Kidney epithelial cell (primary cell): ENCODE measurements around the gene GP1BB. TPM values are rescaled to one million over a fixed set of nuclear protein-coding genes. Genes with fewer than 3 reads are reported as not detected.

ENCODE experiments used
- DNase-seq: peaks from one replicate; pipeline ENCODE4 v3.0.0-alpha.2; 2010; ENCODE audit warnings: low read depth
- H3K27me3 ChIP-seq: 2 replicates; pipeline ENCODE4 v1.6.0; 2011; ENCODE audit warnings: low read length; ENCODE audit not compliant: control insufficient read depth, insufficient read depth
- H3K36me3 ChIP-seq: 2 replicates; pipeline ENCODE4 v1.5.1; 2011; ENCODE audit warnings: low read length; ENCODE audit not compliant: control insufficient read depth, insufficient read depth
- H3K4me3 ChIP-seq: 2 replicates; pipeline ENCODE4 v1.5.1; 2011; ENCODE audit warnings: low read depth, mild to moderate bottlenecking, control low read depth, low read length
- total RNA-seq: library from RNA; depleted of rRNA; stranded (reverse); fragments of >200 nt; gene quantifications from 2 replicates; pipeline ENCODE4 v1.2.3, GENCODE V29; 2015
- TF ChIP-seq, protein P1 (sequence below): IDR thresholded peaks from 2 replicates; pipeline ENCODE4 v1.5.1; 2011; ENCODE audit warnings: mild to moderate bottlenecking, moderate library complexity, low read length, control low read depth, inconsistent platforms; ENCODE audit not compliant: insufficient read depth, poor library complexity, severe bottlenecking

GP1BB gene
- total RNA-seq, 1 donor from 2014 or later: 0.50 TPM

DNA sequence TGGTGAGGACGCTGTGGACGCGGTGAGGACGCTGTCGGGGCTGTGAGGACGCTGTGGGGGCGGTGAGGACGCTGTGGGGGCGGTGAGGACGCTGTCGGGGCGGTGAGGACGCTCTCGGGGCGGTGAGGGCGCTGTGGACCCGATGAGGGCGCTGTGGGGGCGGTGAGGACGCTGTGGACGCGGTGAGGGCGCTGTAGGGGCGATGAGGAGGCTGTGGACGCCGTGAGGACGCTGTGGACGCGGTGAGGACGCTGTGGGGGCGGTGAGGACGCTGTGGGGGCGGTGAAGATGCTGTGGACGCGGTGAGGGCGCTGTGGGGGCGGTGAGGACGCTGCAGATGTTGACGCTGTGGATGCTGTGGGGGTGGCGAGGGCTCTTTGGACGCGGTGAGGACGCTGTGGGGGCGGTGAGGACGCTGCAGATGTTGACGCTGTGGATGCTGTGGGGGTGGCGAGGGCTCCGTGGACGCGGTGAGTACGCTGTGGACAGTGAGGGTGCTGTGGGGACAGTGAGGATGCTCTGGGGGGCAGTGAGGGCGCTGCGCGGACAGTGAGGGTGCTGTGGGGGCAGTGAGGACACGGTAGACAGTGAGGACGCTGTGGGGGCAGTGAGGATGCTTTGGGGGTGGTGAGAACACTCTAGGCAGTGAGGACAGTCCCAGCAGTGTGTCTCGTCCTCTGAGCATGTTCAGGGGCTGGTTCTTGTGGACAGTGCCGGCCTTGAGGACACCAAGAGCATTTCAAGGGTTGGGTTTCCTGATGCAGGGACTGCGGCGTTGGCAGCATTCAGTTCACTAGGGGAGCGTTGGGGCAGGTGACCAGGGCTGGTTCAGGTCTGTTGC, 4.2 kb downstream of the GP1BB start:
- Histone ChIP-seq H3K27me3 (peaks cover 69% of the 10 kb centered on the region), H3K4me3 (no peak overlapping the region)
- DNase-seq: no peak

DNA sequence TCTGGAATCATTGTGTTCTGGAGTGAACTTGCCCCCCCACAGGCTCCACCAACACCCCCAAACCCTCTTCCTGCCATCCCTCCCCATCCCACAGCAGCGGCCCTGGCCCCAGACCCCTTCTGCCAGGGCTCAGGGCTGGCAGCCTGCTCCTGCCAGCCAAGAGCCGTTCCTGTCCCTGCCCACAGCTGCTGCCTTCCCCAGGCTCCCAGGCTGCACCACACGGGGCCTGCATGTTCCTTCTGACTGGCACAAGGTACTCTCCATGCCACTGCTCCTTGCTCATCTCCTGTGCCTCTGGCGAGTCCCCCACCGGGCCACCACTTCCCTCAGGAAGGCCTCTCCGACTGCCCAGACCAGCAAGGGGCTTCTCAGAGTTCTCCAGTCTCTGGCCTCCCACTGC, 4.9 kb downstream of the GP1BB start:
- H3K27me3 ChIP-seq: peaks cover 62% of the 10 kb centered on the region
- TF ChIP-seq, protein P1, sequence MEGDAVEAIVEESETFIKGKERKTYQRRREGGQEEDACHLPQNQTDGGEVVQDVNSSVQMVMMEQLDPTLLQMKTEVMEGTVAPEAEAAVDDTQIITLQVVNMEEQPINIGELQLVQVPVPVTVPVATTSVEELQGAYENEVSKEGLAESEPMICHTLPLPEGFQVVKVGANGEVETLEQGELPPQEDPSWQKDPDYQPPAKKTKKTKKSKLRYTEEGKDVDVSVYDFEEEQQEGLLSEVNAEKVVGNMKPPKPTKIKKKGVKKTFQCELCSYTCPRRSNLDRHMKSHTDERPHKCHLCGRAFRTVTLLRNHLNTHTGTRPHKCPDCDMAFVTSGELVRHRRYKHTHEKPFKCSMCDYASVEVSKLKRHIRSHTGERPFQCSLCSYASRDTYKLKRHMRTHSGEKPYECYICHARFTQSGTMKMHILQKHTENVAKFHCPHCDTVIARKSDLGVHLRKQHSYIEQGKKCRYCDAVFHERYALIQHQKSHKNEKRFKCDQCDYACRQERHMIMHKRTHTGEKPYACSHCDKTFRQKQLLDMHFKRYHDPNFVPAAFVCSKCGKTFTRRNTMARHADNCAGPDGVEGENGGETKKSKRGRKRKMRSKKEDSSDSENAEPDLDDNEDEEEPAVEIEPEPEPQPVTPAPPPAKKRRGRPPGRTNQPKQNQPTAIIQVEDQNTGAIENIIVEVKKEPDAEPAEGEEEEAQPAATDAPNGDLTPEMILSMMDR: no peak

More for the DNA sequence above, 4.2 kb downstream of the GP1BB start:
- H3K36me3 ChIP-seq: no peaks in the 10 kb centered on the region
- TF ChIP-seq, protein P1: no peak

DNA sequence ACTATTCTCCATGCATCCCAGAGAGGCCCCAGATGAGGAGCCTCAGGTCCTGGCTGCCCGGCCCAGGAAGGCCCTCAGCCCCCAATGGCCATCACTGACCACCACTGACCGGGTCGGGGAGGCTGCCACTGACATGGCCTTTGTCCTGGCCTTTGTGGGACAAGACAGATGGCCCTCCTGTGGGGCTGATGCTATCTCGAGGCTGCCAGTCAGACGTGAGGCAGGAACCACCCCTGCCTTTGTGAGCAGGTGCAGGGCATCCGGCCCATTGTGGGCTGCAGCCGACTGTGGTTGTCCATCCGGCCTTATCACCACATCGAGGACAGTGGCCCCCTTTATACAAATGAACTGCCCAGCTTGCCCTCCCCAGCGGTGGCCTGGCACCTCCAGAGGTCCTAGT, 5.5 kb downstream of the GP1BB start:
- no peak for DNase-seq
- TF ChIP-seq, protein P1: no peak
- H3K27me3 ChIP-seq: peaks cover 56% of the 10 kb centered on the region
- H3K36me3 ChIP-seq: no peaks in the 10 kb centered on the region
- H3K4me3 ChIP-seq: no peak overlapping the region

More for the DNA sequence above, 4.9 kb downstream of the GP1BB start:
- H3K4me3 ChIP-seq: no peak overlapping the region
- DNase-seq: no peak
- H3K36me3 ChIP-seq: no peaks in the 10 kb centered on the region

DNA sequence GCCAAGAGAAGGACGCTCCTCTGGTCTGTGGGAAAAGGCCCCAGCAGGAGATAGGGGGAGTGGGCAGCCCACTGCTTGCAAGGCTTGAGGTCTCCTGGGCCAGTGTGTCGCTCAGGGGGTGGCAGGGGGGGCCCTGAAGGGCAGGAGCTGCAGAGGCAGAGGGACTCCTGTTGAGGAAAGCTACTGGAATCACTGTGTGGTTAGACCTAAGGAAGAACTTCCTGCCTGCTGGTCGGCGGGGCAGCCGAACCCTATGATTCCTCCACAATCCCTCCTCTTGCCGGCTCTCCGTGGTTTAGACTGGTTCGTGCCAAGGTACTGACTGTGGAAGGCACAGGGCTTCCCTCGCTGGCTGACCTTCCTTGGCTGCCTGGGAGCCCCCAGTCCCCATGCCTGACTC, 6.2 kb downstream of the GP1BB start:
- TF ChIP-seq, protein P1: no peak
- DNase-seq: no peak
- no peaks in the 10 kb centered on the region for H3K36me3 ChIP-seq

DNA sequence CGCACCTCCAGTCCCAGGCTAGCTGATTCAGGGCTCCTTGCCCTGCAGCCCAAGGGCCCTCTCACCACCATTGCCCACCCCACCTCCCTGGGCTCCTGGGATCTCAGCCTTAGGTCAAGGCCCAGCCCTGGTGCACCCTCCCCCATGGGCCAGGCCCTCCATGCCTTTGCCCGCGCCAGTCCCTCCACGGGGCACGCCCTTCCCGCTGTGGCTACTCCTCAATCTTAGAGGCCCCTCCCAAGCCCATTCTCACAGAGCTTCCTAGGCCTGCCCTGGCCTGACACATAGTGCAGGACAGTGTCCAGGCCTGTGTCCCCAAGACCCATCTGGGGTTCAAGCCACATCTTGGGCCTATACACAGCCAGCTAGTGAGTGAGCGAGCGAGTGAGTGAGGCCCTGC, 6.9 kb downstream of the GP1BB start:
- no peak for DNase-seq
- TF ChIP-seq, protein P1: no peak
- peaks cover 56% of the 10 kb centered on the region for H3K27me3 ChIP-seq
- no peaks in the 10 kb centered on the region for H3K36me3 ChIP-seq
- no peak overlapping the region for H3K4me3 ChIP-seq

More for the DNA sequence above, 6.2 kb downstream of the GP1BB start:
- Histone ChIP-seq H3K4me3 (no peak overlapping the region), H3K27me3 (peaks cover 57% of the 10 kb centered on the region)
